Measurements from ENCODE around the gene DOCK6. TPM values are rescaled to one million over a fixed set of nuclear protein-coding genes. Genes with fewer than 3 reads are reported as not detected.

Gene DOCK6
- total RNA-seq, 1 experiment from 2014 or later = 61.7 TPM

- no TSS peak for BruUV-seq (replicated peaks)
- ChIA-PET CTCF (interaction anchor here (0.6 to 2.2 kb wide), 4 partner anchors 12 to 254 kb away, joined by 3 to 11 read pairs (median 3); no protein-coding TSS in a partner anchor), POLR2A (interaction anchor here (1.7 kb wide), 1 partner anchor 8 kb away, joined by 6 read pairs; no protein-coding TSS in a partner anchor)
- DNase-seq (ENCODE audit: unreplicated experiment) = no peak
- Mint-ChIP-seq H3K9me3 (ENCODE audit: unreplicated experiment) (no peaks in the 10 kb centered on the region), H3K27me3 (ENCODE audit: insufficient read depth, unreplicated experiment) (no peaks in the 10 kb centered on the region), H3K27ac (ENCODE audit: low read depth, unreplicated experiment) (no peak overlapping the region), H3K4me3 (ENCODE audit: unreplicated experiment) (no peak overlapping the region), H3K36me3 (ENCODE audit: insufficient read depth, unreplicated experiment) (no peaks in the 10 kb centered on the region), H3K4me1 (ENCODE audit: insufficient read depth, unreplicated experiment) (peaks cover 12% of the 10 kb centered on the region)
- intact Hi-C loops (cut with micrococcal nuclease) = no loop called here
- TF ChIP-seq CTCF (IDR thresholded peaks at IDR 0.05; ENCODE audit: unreplicated experiment) = no peak
Measured at GRCh38 chr19:11290256-11290655, 27.9 kb upstream of the DOCK6 start.

- BruUV-seq (replicated peaks) = no TSS peak
- POLR2A ChIA-PET = no interaction called here
- CTCF ChIA-PET = interaction anchor here (1.0 kb wide), 1 partner anchor 194 kb away, joined by 3 read pairs; no protein-coding TSS in a partner anchor
Measured at GRCh38 chr19:11288349-11288748, 26.0 kb upstream of the DOCK6 start.

GRCh38 chr19:11286312-11286974 is 24.1 kb upstream of the DOCK6 start:
- ChIA-PET CTCF (interaction anchor here (0.7 to 1.5 kb wide), 2 partner anchors 148 to 288 kb away, joined by 3 to 5 read pairs; no protein-coding TSS in a partner anchor), POLR2A (interaction anchor here (0.6 kb wide), 1 partner anchor 16 kb away, joined by 3 read pairs; no protein-coding TSS in a partner anchor)
- BruUV-seq (replicated peaks) = no TSS peak
- Mint-ChIP-seq H3K4me3 (ENCODE audit: unreplicated experiment) (no peak overlapping the region), H3K9me3 (ENCODE audit: unreplicated experiment) (no peaks in the 10 kb centered on the region), H3K36me3 (ENCODE audit: insufficient read depth, unreplicated experiment) (peaks cover 2% of the 10 kb centered on the region), H3K27ac (ENCODE audit: low read depth, unreplicated experiment) (no peak overlapping the region), H3K27me3 (ENCODE audit: insufficient read depth, unreplicated experiment) (no peaks in the 10 kb centered on the region), H3K4me1 (ENCODE audit: insufficient read depth, unreplicated experiment) (peaks cover 11% of the 10 kb centered on the region)
- TF ChIP-seq CTCF (IDR thresholded peaks at IDR 0.05; ENCODE audit: unreplicated experiment) = no peak
- intact Hi-C loops (cut with micrococcal nuclease) = loop anchor here (5.0 kb wide), 1 partner anchor 149 kb away; no protein-coding TSS in a partner anchor
- peak; percentile 55 for DNase-seq (ENCODE audit: unreplicated experiment)

More at GRCh38 chr19:11288349-11288748, 26.0 kb upstream of the DOCK6 start:
- no peak overlapping the region for H3K27ac Mint-ChIP-seq (ENCODE audit: low read depth, unreplicated experiment)
- H3K9me3 Mint-ChIP-seq (ENCODE audit: unreplicated experiment) = no peaks in the 10 kb centered on the region
- peak; percentile 33 for TF ChIP-seq CTCF (IDR thresholded peaks at IDR 0.05; ENCODE audit: unreplicated experiment)
- no peaks in the 10 kb centered on the region for H3K27me3 Mint-ChIP-seq (ENCODE audit: insufficient read depth, unreplicated experiment)
- intact Hi-C loops (cut with micrococcal nuclease) = loop anchor here (5.0 kb wide), 1 partner anchor 151 kb away; no protein-coding TSS in a partner anchor
- peaks cover 6% of the 10 kb centered on the region for H3K4me1 Mint-ChIP-seq (ENCODE audit: insufficient read depth, unreplicated experiment)
- H3K36me3 Mint-ChIP-seq (ENCODE audit: insufficient read depth, unreplicated experiment) = no peaks in the 10 kb centered on the region
- peak; percentile 35 for DNase-seq (ENCODE audit: unreplicated experiment)
- no peak overlapping the region for H3K4me3 Mint-ChIP-seq (ENCODE audit: unreplicated experiment)

GRCh38 chr19:11284515-11284914 is 22.2 kb upstream of the DOCK6 start:
- Mint-ChIP-seq H3K27me3 (ENCODE audit: insufficient read depth, unreplicated experiment) (no peaks in the 10 kb centered on the region), H3K4me3 (ENCODE audit: unreplicated experiment) (no peak overlapping the region), H3K27ac (ENCODE audit: low read depth, unreplicated experiment) (no peak overlapping the region), H3K4me1 (ENCODE audit: insufficient read depth, unreplicated experiment) (peaks cover 12% of the 10 kb centered on the region), H3K36me3 (ENCODE audit: insufficient read depth, unreplicated experiment) (peaks cover 4% of the 10 kb centered on the region), H3K9me3 (ENCODE audit: unreplicated experiment) (no peaks in the 10 kb centered on the region)
- no TSS peak for BruUV-seq (replicated peaks)
- DNase-seq (ENCODE audit: unreplicated experiment) = no peak
- no peak for TF ChIP-seq CTCF (IDR thresholded peaks at IDR 0.05; ENCODE audit: unreplicated experiment)
- ChIA-PET POLR2A (interaction anchor here (0.7 kb wide), 1 partner anchor 324 kb away, joined by 3 read pairs; no protein-coding TSS in a partner anchor), CTCF (interaction anchor here (0.6 kb wide), 3 partner anchors 42 to 149 kb away, joined by 3 to 4 read pairs (median 3); no protein-coding TSS in a partner anchor)
- intact Hi-C loops (cut with micrococcal nuclease) = no loop called here

Measured in MCF 10A (cell line).